NCI-H2196 treated with DMSO at 0.1 percent for 48 hours (cell line): ENCODE data around the gene NFE2L3.
A peak's percentile ranks its signal among the peaks of the same experiment; 100 is the strongest.

Experiments
- DNase-seq: peaks from one replicate; lab custom pipeline; 2025; ENCODE audit not compliant: unreplicated experiment; lab: John Stamatoyannopoulos, UW

NFE2L3 gene

GRCh38 chr7:26198781-26199169 lies 46.8 kb downstream of the NFE2L3 start:
- no peak for DNase-seq

GRCh38 chr7:26199301-26200037 lies 47.5 kb downstream of the NFE2L3 start:
- no peak for DNase-seq

- peak; percentile 40 for DNase-seq
These were observed 48.0 kb downstream of the NFE2L3 start for GRCh38 chr7:26200038-26200443.

- peak; percentile 97 for DNase-seq
These were observed 48.6 kb downstream of the NFE2L3 start, which contains the start of gene HNRNPA2B1 for GRCh38 chr7:26200444-26201246. TSS of gene HNRNPA2B1 (minus strand) at chr7:26200746. CDS start at chr7:26200577, 169 bp downstream.

GRCh38 chr7:26201247-26202018 lies 49.4 kb downstream of the NFE2L3 start, which contains the start of gene CBX3:
TSS of gene CBX3 (plus strand) at chr7:26201745. CDS start at chr7:26202999, 1,254 bp downstream.
- peak; percentile 90 for DNase-seq

- DNase-seq: no peak
These were observed 50.3 kb downstream of the NFE2L3 start for GRCh38 chr7:26202019-26202990.

GRCh38 chr7:26203016-26203415 lies 51.0 kb downstream of the NFE2L3 start:
- no peak for DNase-seq

GRCh38 chr7:26208040-26208439 lies 56.0 kb downstream of the NFE2L3 start:
- DNase-seq: no peak

- DNase-seq: no peak
These were observed 61.1 kb downstream of the NFE2L3 start for GRCh38 chr7:26212921-26213718.

GRCh38 chr7:26213807-26214515 lies 62.0 kb downstream of the NFE2L3 start:
- DNase-seq: no peak

- DNase-seq: no peak
These were observed 64.1 kb downstream of the NFE2L3 start for GRCh38 chr7:26216049-26216448.

- DNase-seq: no peak
These were observed 72.4 kb downstream of the NFE2L3 start for GRCh38 chr7:26224359-26224758.

- DNase-seq: no peak
These were observed 76.0 kb downstream of the NFE2L3 start for GRCh38 chr7:26227987-26228386.

GRCh38 chr7:26233902-26234511 lies 82.0 kb downstream of the NFE2L3 start:
- DNase-seq: no peak
